ENCODE data around the gene FEM1B. TPM values are rescaled to one million over a fixed set of nuclear protein-coding genes. Genes with fewer than 3 reads are reported as not detected.

The FEM1B gene
- total RNA-seq, result 46.7 TPM
- long read RNA-seq, full-length matches to known transcripts, result 49 of 54 reads
- long read RNA-seq, partial matches to known transcripts, result 0 of 54 reads
- long read RNA-seq, other reads (novel, unspliced or antisense), result 5 of 54 reads

GRCh38 chr15:68277603-68278344 lies at the start of gene FEM1B:
Gene FEM1B, plus strand, starts transcription at chr15:68277745. Its CDS starts 673 bp downstream, at chr15:68278418.
- H3K4me1 ChIP-seq, result peaks cover 82% of the 10 kb centered on the region
- H3K4me3 ChIP-seq, result peak within 1 kb of the TSS; percentile 74
- peak; percentile 91 for DNase-seq
- intact Hi-C loops (cut with micrococcal nuclease), result no loop called here
- no peaks in the 10 kb centered on the region for H3K36me3 ChIP-seq
- peak within 1 kb of the TSS; percentile 99 for H3K27ac ChIP-seq (replicated peaks)
- no peaks in the 10 kb centered on the region for H3K9me3 ChIP-seq (replicated peaks)
- peak; percentile 54 for TF ChIP-seq CTCF (IDR thresholded peaks at IDR 0.05; ENCODE audit: borderline replicate concordance)
- H3K27me3 ChIP-seq (ENCODE audit: low read depth), result no peaks in the 10 kb centered on the region

GRCh38 chr15:68228143-68228970 lies 49.2 kb upstream of the FEM1B start:
- DNase-seq, result peak; percentile 7
- H3K4me3 ChIP-seq, result peak overlapping the region; percentile 93
- no peak for TF ChIP-seq CTCF (IDR thresholded peaks at IDR 0.05; ENCODE audit: borderline replicate concordance)
- H3K27ac ChIP-seq (replicated peaks), result peak overlapping the region; percentile 88
- peaks cover 26% of the 10 kb centered on the region for H3K4me1 ChIP-seq
- intact Hi-C loops (cut with micrococcal nuclease), result no loop called here
- H3K36me3 ChIP-seq, result no peaks in the 10 kb centered on the region
- H3K27me3 ChIP-seq (ENCODE audit: low read depth), result no peaks in the 10 kb centered on the region
- H3K9me3 ChIP-seq (replicated peaks), result no peaks in the 10 kb centered on the region

- DNase-seq, result no peak
- peak overlapping the region; percentile 93 for H3K4me3 ChIP-seq
Measured at GRCh38 chr15:68228971-68229385, 48.6 kb upstream of the FEM1B start.

GRCh38 chr15:68229386-68230156 lies 48.0 kb upstream of the FEM1B start, which contains the start of gene CLN6:
Gene CLN6, minus strand, starts transcription at chr15:68229728. Its CDS starts 144 bp downstream, at chr15:68229584.
- peaks cover 26% of the 10 kb centered on the region for H3K4me1 ChIP-seq
- no peaks in the 10 kb centered on the region for H3K36me3 ChIP-seq
- intact Hi-C loops (cut with micrococcal nuclease), result no loop called here
- H3K27me3 ChIP-seq (ENCODE audit: low read depth), result no peaks in the 10 kb centered on the region
- no peak for TF ChIP-seq CTCF (IDR thresholded peaks at IDR 0.05; ENCODE audit: borderline replicate concordance)
- H3K4me3 ChIP-seq, result peak within 1 kb of the TSS; percentile 93
- peak within 1 kb of the TSS; percentile 88 for H3K27ac ChIP-seq (replicated peaks)
- DNase-seq, result peak; percentile 85
- H3K9me3 ChIP-seq (replicated peaks), result no peaks in the 10 kb centered on the region

More at GRCh38 chr15:68228971-68229385, 48.6 kb upstream of the FEM1B start:
- no peak for TF ChIP-seq CTCF (IDR thresholded peaks at IDR 0.05; ENCODE audit: borderline replicate concordance)
- no peaks in the 10 kb centered on the region for H3K36me3 ChIP-seq
- H3K27me3 ChIP-seq (ENCODE audit: low read depth), result no peaks in the 10 kb centered on the region
- intact Hi-C loops (cut with micrococcal nuclease), result no loop called here
- H3K4me1 ChIP-seq, result peaks cover 26% of the 10 kb centered on the region
- peak overlapping the region; percentile 88 for H3K27ac ChIP-seq (replicated peaks)
- no peaks in the 10 kb centered on the region for H3K9me3 ChIP-seq (replicated peaks)
